Measurements from ENCODE around the gene PNLIPRP2.

PNLIPRP2 gene

DNA sequence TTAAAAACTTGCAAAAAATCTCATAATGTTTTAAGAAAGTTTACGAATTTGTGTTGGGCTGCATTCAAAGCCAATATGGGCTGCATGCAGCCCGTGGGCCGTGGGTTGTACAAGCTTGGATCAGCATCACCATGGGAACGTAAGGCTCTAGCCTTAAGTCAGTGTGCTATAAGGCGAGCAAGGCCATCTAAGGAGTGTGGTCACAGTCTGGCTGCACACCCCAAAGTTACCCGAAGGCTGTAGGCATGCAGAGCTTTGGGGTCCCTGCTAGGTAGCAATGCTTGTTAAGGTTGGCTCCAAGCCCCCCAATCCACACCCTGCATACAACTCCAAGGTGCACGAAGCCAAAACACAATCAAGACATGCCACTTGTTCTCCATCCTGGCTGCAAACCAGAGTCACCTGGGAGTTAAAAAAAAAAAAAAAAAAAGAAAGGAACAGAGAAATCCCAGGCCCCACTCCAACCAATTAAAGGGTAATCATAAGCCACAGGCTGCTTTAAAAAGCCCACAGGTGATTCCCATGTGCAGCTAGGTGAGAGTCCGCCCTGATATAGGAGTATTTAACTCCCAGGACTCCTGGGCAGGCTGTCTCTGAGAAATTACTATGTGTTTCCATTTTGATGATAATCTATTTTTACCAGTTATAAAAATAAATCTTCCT is 8.5 kb upstream of the PNLIPRP2 start:
- DNase-seq (ENCODE audit: low read depth, low spot score) = no peak

DNA sequence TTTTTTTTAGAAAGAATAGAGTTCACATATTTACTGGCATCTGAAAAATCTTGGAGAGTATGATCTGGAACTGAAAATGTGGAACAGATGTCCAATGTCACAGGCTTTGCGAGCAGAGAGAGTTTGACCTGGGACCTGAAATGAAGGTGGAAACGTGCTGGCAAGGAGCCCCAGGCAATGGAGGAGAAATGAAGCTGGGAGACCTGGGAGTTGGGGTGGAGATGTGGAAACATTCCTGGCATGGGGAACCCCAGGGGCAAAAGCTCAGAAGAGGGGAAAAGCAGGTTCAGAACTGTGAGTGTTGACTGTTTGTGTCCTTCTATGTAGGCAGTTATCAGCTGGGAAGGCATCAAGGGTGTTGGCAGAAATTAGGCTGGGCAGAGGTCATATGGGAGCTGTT is 7.3 kb upstream of the PNLIPRP2 start:
- DNase-seq (ENCODE audit: low read depth, low spot score) = no peak

DNA sequence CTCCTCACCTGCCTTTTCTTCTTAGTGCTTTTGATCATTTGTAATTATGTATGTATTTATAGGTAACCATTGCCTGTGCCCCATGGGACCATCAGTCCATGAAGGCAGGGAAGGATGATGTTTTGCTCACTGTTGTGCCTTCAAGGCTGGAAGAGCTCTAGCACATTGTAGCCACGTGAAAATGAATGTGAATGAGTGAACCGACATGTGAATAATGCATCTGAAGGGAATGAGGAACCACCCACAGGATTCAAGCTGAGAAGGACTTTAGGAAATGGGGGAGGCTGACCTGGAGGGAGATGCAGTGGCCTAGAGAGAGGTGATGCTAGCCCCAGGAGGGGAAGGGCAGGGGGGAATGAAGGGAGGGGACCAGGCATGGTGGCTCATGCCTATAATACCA is 6.0 kb upstream of the PNLIPRP2 start:
- no peak for DNase-seq (ENCODE audit: low read depth, low spot score)

DNA sequence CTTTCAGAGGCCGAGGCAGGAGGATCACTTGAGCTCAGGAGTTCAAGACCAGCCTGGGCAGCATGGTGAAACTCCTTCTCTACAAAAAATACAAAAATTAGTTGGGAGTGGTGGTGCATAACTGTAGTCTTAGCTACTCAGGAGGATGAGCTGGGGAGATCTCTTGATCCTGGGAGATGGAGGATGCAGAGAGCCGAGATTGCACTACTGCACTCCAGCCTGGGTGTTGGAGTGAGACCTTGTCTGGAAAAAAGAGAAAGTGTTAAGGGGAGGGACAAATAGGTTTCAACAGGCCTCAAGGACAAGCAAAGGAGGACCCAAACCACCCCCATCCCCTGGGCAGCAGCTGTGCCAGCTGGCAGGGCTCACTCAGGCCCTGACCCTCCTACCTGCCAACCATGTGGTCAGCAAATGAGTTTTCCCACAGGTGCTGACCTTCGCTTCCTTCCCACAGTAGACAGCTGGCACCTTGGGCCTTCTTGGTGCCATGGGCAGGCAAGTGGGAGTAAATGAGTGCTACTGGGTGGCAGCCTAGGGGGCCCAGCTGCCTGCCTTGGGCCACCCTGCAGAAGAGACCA is 5.5 kb upstream of the PNLIPRP2 start:
- no peak for DNase-seq (ENCODE audit: low read depth, low spot score)

DNA sequence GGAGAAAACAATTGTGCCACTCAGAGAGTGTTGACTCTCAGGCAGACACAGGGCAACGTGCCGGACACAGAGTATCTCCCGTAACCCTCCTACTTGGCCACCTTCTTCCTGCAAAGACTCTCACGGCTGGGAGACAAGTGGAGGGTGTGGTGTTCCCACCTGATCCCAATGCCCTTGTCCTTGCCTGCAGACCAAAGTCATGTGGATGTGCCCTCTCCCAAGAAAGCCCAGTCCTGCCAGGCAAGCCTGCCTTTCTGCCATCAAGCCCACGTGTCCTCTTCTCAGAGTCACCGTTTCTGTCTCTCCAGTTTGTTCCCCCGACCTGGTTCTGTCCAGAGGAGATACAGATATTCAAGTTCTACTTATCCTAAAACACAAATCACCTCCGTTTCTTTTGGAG is 723 bp downstream of the PNLIPRP2 start:
- DNase-seq (ENCODE audit: low read depth, low spot score) = no peak

DNA sequence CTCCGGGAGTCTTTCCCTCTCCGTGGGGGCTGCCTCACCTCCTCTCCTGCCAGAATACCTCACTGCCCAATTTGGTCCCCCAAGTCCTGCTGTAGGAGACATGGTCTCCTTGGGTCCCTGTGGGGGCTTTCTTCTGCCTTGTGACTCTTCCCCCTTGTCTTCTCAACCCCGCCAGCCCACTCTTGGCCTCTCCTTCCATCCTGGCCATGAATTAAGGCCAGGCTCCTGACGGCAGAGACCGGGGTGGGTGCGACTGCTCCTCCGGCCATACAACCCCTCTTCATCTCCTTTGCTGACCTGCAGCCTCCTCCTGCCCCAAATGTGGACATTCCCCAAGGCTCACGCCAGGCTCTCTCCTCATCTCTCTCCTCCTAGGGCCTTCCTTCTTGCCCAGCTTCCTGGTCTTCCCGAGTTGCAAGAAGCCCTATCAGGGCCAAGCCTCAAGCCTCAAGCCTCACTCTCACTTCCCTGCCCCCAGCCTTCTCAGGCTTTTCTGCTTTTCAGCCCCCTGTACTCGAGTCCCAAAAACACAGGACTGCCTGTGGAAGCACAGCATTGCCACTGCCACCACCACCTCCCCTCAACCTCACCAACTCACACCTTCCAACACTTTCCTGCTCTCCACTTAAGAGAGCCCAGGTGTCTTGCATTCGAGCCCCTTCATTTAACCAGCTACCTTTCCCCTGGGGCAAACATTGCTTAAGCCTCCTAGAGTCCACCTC is 1.3 kb downstream of the PNLIPRP2 start:
- no peak for DNase-seq (ENCODE audit: low read depth, low spot score)

DNA sequence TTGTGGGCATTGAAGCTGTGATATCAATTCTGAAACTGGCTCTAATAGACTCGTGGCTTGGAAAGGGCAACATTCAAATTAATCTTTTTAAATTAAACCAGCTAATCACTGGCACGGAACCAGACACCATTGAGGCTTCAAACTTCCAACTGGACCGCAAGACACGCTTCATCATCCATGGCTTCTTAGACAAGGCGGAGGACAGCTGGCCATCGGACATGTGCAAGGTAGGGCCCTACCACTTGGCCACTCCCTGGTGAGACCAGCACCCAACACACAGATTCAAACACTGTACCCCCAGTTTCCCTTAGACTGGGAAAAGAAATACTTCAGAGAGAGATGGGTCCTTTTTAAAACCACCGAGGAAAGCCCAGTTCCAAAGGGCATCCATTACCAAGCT is 5.1 kb downstream of the PNLIPRP2 start:
- DNase-seq (ENCODE audit: low read depth, low spot score) = no peak

DNA sequence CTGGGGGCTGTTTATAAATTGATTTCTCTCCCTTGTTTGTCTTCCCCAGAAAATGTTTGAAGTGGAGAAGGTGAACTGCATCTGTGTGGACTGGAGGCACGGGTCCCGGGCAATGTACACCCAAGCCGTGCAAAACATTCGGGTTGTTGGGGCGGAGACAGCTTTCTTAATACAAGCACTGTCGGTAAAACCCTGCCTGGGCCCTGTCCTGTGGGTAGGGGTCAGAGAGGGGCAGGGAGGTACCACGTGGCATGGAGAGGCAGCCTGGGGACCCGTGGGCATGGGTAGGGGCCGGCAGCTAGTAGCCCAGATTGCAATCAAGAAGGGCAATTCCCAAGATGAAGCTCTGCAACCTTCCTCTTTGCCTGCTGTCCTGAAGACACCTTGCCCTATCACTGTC is 6.1 kb downstream of the PNLIPRP2 start:
- DNase-seq (ENCODE audit: low read depth, low spot score) = no peak

DNA sequence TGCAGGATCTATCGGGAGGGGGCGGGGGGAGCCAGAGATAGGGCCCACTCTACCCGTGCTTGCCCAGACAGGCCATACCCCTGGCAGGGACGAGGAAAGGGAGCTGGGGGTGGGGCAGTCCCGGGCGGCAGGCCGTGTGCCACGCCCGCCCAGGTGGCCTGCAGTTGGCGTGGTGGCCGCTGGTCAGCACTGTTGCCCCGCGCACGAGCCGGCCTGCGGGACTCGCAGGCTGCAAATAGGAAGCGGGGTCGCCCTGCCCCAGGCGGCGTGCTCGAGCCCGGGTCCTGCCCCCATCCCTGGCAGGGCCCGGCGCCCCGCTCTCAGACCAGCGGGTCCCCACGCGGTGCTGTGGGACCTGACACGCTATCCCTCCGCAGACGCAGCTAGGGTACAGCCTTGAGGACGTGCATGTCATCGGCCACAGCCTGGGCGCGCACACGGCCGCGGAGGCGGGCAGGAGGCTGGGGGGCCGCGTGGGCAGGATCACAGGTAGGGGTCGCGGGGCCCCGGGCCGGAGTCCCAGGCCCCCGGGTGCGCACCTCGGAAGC is 6.7 kb downstream of the PNLIPRP2 start:
- no peak for DNase-seq (ENCODE audit: low read depth, low spot score)

DNA sequence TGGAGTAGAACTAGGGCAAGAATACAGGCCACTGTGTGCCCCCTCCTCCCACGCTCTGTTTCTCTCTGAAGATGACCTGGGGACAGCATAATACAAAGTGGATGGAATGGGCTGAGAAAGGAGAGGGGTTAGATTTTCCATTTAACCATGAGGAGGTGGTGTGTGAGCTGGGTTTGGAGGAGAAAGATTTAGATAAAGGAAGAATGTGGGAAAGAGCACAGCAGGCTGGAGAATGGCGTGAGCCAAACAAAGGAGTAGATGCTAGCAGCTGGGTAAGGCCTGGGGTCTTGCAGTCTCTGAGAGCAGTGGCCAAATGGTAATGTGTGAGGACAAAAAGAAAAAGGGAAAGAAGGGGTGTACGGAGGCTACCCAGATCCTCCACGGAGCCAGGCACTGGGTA is 8.6 kb downstream of the PNLIPRP2 start:
- no peak for DNase-seq (ENCODE audit: low read depth, low spot score)

DNA sequence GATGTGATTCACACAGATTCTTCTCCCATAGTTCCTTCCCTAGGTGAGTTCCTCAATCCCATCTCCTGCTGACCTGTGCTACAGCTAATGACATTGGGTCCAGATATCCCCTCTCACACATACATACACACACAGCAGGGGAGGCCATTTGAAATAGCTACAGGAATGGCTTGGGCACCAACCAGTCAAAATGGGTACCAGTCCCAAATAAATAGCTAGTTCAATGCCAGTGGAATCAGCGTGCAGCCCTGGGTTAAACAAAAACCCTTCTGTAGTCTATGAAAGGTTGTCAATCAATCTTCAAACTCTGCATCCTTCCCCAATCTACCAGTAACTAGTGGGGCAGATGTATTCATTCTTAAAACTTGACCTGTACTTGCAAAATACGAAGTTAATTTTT is 9.3 kb downstream of the PNLIPRP2 start:
- no peak for DNase-seq (ENCODE audit: low read depth, low spot score)

DNA sequence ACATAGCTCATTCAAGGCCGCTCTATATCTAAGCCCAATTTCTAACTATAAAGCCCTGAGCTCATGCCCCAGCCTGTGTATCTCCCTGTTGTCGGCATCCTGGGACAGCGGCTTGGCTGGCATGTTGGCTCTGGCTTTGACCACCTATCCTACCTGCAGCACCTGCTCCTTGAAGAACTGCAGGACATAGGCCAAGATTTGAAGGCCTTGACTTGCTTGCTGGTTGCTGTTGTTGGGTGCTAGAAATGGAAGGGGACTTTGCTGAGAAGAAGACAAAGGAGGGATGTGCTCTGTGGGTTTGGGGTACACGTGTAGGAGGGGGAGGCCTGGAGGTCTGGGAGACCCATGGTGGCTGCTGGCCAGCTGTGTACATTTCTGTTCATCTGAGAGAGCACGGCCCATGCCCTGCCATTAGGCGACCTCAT is 11.1 kb downstream of the PNLIPRP2 start:
- no peak for DNase-seq (ENCODE audit: low read depth, low spot score)

DNA sequence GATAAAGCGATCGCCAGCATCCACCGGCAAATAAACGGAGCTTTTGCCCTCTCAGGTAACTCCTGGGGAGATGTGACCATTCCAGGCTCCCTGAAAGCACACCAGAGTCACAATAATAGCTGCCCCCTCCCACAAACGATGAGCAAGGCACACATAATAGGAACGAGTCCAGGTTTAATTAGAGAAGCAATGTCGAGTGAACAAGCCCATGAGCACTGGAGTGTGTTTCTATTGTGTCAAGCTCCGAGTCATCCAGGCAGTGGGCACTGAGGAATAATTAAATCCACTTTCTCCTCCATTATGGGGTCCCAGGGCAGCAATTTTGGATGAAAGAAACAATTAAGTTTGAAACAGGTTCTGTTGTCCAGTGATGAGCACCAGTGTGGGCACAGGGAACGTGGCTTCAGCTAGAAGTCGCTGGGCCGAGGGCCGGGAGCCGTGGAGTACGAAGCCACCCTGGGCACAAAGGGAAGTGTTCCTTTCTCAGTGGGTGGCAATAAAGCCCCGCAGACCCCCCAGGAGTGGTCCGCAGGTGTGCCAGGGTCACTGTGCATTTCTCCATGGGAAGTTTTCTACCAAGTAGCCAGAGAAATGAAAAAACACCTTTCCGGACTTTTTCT is 12.0 kb downstream of the PNLIPRP2 start:
- DNase-seq (ENCODE audit: low read depth, low spot score) = no peak

DNA sequence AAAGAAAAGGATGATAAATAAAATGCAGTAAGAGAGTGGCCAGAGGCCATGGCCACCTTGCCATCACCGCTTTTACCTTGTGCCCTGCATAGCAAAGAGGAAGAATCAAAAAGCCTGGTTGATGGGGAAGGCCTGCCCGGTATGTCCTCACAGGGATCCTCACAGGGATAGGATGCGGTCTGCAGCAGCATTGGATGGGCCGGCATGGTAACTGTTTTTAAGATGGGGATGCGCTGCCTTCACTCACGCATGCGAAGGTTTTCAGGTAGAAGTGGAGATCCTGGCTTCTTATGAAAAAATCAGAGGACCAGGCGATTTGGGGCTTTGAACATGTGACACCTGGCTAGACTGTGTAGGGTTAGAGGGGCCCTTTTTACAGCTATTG is 12.5 kb downstream of the PNLIPRP2 start:
- no peak for DNase-seq (ENCODE audit: low read depth, low spot score)

DNA sequence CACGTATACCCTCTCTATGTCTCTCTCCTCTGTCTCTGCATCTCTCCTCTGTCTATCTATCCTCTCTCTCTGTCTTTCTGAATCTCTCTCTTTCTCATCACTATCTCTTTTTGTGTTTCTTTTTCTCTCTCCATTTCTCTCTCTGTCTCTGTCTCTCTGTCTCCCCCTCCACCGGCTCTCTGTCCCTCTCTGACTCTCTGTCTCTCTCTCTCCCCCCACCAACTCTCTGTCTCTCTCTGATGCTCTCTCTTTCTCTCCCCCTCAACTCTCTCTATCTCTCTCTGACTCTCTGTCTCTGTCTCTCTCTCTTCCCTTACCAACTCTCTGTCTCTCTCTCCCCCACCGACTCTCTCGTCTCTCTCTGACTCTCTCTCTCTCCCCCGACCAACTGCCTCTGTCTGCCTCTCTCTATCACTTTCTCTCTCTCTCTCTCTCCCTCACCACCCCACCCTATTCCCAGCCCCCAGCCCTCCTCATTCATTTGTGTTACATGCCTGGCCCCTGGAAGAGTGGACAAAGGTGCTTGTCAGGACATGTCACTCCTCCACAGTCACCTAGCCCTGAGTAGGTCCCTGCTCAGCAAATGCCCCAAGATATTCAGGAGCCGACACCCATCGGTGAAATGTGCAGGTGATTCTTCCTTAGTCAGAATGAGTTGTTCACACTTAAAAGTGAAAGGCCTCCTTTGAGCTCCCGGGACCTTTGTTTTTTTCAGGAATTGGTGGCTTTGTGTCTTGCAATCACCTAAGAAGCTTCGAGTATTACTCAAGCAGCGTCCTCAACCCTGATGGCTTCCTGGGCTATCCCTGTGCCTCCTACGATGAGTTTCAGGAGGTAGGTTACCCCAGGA is 13.6 kb downstream of the PNLIPRP2 start:
- DNase-seq (ENCODE audit: low read depth, low spot score) = no peak

DNA sequence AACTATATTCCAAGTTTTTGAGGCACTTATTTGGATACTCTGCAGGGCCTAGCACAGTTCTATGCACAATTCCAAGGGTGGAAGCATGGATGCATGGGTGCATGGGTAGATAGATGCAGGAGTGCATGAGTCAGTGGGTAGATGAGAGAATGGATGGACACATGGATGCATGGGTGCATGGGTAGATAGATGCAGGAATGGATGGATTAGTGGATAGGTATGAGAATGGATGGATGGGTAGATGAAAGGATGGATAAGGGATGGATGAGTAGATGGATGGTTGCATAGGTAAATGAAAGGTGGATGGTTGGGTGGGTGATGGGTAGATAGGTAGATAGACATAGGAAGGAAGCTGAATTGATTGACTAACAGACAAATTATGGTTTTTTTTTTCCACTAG is 15.6 kb downstream of the PNLIPRP2 start:
- no peak for DNase-seq (ENCODE audit: low read depth, low spot score)

DNA sequence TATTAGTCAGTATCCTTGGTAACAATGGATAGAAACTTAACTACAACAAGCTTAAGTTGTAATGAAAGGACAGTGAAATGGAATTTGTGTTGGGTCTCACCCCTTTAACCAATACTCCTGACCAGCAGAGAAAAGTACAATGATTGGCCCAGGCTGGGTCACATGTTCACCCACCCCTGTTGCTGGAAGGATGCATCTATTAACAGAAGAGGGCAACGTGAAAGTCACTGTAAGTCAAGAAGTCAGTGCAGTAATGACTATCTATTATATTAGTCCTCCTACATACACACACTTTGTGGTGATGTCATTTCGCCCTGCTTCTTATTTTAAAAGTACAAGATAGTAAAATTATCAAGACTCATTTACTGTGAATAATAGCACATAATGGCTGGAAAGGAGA is 16.2 kb downstream of the PNLIPRP2 start:
- no peak for DNase-seq (ENCODE audit: low read depth, low spot score)

DNA sequence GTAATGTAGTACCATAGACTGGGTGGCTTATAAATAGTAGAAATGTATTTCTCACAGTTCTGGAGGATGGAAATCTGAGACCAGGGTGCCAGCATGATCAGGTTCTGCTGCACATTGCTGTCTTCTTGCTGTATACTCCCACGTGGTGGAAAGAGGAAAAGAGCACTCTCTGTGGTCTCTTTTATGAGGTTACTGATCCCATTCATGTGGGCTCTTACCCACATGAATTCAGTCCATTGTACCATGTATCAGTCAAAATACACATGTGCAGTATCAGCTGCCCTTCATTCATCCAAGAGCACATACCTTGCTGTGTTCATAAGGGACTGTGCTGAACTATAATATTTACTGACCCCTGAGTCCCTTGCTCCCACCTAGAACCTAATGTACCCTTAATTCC is 17.1 kb downstream of the PNLIPRP2 start:
- no peak for DNase-seq (ENCODE audit: low read depth, low spot score)

DNA sequence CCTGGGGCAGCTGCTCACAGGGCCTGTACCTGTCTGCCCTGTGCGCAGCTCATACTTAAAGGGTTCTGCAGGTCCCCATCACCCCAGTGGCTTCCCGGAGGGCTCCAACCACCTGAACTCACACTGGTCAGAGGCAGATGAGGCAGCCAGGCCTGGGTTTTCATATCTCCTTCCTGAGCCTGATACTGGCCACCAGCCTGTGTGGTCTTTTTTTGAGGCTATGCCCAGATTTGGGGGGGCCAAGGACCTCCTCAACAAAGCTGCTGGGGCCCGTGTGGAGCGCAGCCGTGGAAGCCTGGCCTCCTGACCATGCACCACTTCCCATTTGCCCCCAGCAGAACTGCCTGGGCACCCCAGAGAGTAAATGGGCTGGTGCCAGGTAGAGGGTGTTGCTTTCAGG is 25.7 kb downstream of the PNLIPRP2 start:
- no peak for DNase-seq (ENCODE audit: low read depth, low spot score)

DNA sequence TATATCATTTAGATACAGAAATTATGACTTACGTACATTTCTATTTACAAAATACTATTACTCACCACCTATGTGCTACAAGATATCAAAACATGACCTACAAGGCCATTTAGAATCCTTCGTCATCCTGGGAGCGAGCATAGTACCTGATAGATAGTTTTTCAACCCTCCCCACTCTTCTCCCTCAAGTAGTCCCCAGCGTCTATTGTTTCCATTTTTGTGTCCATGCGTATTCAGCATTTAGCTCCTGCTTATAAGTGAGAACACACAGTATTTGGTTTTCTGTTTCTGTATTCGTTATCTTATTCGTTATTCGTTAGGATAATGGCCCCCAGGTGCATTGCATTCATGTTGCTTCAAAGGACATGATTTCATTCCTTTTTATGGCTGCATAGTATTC is 28.1 kb downstream of the PNLIPRP2 start:
- no peak for DNase-seq (ENCODE audit: low read depth, low spot score)

DNA sequence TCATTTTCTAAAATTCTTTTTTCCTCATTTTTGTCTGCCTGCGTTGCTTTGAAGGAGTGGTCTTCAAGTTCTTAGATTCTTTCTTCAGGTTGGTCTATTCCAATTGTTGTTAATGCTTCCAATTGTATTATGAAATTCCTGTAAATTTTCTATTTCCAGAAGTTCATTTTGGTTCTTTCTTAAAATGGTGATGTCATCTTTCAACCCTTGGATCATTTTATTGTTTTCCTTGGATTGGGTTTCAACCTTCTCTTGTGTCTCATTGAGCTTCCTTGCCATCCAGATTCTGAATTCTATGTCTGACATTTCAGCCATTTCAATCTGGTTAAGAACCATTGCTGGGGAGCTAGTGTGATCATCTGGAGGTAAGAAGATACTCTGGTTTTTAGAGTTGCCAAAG is 33.1 kb downstream of the PNLIPRP2 start:
- DNase-seq (ENCODE audit: low read depth, low spot score) = no peak

DNA sequence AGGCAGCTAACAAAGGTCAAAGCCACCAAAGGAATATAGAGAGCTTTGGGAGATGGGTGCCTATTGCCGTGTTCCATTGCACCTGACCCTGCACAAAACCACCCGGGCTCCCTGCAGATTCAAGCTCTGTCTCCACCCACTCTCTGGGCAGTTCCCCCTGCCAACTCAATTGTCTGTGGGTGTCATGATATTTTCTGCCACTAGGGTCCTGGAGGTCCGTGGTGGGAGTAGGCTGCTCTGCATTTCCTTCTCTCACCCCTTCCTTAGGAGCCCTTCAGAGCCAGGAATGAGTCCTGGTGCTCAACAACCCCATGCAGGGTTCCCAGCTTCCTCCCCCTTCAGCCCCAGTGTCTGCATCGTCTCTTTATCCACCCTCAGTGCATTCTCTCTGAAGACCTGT is 34.1 kb downstream of the PNLIPRP2 start:
- peak; percentile 33 for DNase-seq (ENCODE audit: low read depth, low spot score)
